GM20000 (cell line): Measurements from ENCODE around the gene SLC35F3.

ENCODE experiments used
- DNase-seq: peaks from one replicate; pipeline ENCODE4 v3.0.0; 2012; ENCODE audit warnings: low spot score
- CTCF ChIP-seq: IDR thresholded peaks from 2 replicates; pipeline ENCODE4 v1.5.1; 2012; ENCODE audit warnings: mild to moderate bottlenecking, control low read depth; ENCODE audit errors: extremely low read depth, missing control alignments

Gene SLC35F3

GRCh38 chr1:233936842-233937241 is 32.4 kb downstream of the SLC35F3 start:
- no peak for TF ChIP-seq CTCF

DNA sequence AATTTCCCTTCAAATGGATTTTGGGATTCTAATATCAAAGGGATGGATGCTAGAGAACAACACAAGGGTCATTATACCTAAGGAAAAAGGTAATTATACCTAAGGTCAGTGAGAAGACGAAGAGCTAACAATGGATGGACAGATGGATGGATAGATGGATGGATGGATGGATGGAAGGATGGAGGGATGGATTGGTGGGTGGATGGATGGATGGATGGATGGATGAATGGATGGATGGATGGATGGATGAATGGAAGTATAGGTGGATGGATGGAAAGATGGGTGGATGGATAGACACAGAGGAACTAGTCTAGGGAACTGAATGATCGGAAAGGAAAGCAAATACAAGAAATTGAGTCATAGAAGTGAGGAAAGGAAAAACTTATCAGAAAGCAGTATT is 34.0 kb downstream of the SLC35F3 start:
- no peak for DNase-seq
- no peak for TF ChIP-seq CTCF

More at GRCh38 chr1:233936842-233937241, 32.4 kb downstream of the SLC35F3 start:
- DNase-seq = no peak

DNA sequence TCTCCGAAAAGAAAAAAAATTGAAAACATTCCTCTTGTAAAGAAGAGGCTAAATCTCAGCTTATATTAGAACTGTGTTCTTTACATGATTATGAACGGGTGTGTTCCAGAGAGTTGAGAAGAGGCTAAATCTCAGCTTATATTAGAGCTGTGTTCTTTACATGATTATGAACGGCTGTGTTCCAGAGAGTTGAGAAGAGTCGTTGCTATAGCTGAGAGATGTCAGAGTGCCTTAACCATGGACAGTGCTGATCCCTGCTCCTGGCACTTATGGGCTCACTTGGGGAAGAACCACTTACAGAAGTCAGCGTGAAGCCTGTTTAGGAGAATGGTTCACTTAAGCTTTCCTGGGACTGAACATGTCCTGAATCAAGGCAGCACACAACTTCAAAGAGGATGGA is 35.0 kb downstream of the SLC35F3 start:
- no peak for DNase-seq
- TF ChIP-seq CTCF = no peak

DNA sequence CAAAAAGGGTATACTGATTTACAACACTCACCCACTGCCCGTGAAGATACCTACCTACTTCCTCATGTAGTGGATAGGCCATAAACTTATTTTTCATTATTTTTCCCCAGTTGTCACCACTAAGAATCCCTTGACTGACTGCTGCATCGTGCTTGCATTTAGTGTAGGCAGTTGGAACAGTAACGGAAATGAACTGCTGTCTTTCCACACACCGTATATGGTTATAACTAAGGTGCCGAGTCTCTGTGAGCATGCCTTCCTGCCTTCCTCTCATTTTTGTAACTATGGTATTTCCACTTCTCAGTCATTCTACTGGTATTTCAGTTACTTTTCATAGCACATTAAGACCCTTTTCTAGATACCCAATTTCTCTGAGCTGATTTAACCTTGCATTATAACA is 36.4 kb downstream of the SLC35F3 start:
- TF ChIP-seq CTCF = no peak
- DNase-seq = no peak

GRCh38 chr1:233944601-233945000 is 40.1 kb downstream of the SLC35F3 start:
- no peak for TF ChIP-seq CTCF

DNA sequence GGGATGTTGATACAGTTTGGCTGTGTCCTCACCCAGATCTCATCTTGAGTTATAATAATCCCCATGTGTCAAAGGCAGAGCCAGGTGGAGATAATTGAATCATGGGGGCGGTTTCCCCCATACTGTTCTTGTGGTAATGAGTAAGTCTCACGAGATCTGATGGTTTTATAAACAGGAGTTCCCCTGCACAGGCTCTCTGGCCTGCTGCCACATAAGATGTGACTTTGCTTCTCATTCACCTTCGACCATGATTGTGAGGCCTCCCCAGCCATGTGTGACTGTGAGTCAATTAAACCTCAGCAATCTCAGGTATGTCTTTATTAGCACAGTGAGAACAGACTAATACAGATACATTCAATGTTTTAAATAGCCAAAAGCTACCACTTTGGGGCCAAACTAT is 41.1 kb downstream of the SLC35F3 start:
- DNase-seq = no peak

More at GRCh38 chr1:233944601-233945000, 40.1 kb downstream of the SLC35F3 start:
- no peak for DNase-seq

GRCh38 chr1:233945979-233946378 is 41.5 kb downstream of the SLC35F3 start:
- TF ChIP-seq CTCF = no peak
- no peak for DNase-seq

More for the DNA sequence above, 41.1 kb downstream of the SLC35F3 start:
- no peak for TF ChIP-seq CTCF

DNA sequence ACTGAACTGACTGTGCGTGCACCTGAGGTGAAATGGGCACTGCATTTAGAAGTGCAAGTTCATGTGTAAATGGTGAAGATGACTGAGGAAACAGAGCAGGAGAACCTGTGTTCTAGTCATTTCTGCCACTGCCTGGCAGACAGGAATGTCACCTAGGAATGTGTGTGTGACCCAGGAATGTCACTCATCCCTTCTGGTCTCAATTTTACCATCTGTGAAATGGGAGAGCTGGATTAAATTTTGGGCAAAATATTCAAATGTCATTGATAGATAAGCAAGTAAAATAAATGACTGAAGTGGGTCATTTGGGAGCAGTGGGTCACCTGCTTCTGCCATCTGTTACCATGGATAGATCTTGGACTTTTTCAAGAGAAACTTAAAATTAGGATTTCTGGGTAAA is 42.2 kb downstream of the SLC35F3 start:
- no peak for TF ChIP-seq CTCF
- no peak for DNase-seq
